HG02642 (cell line): ENCODE results near the gene THY1.

Experiments
- ATAC-seq: cut with Tn5 transposase; IDR thresholded peaks from one replicate; pipeline ENCODE4 v1.9.1; 2021; ENCODE audit warnings: mild to moderate bottlenecking; ENCODE audit not compliant: unreplicated experiment, poor library complexity

THY1 gene

GRCh38 chr11:119372260-119373058 is 50.5 kb downstream of the THY1 start:
- ATAC-seq, result no peak

GRCh38 chr11:119371778-119372182 is 51.2 kb downstream of the THY1 start:
- no peak for ATAC-seq

- no peak for ATAC-seq
These were observed 51.8 kb downstream of the THY1 start for GRCh38 chr11:119371067-119371601.

- ATAC-seq, result no peak
These were observed 52.4 kb downstream of the THY1 start for GRCh38 chr11:119370486-119371046.

GRCh38 chr11:119369132-119369925 is 53.6 kb downstream of the THY1 start:
- no peak for ATAC-seq

- ATAC-seq, result no peak
These were observed 54.6 kb downstream of the THY1 start for GRCh38 chr11:119368121-119369034.

GRCh38 chr11:119367661-119368120 is 55.3 kb downstream of the THY1 start:
- ATAC-seq, result no peak
